Measurements from ENCODE around the gene DCUN1D1.

DNA sequence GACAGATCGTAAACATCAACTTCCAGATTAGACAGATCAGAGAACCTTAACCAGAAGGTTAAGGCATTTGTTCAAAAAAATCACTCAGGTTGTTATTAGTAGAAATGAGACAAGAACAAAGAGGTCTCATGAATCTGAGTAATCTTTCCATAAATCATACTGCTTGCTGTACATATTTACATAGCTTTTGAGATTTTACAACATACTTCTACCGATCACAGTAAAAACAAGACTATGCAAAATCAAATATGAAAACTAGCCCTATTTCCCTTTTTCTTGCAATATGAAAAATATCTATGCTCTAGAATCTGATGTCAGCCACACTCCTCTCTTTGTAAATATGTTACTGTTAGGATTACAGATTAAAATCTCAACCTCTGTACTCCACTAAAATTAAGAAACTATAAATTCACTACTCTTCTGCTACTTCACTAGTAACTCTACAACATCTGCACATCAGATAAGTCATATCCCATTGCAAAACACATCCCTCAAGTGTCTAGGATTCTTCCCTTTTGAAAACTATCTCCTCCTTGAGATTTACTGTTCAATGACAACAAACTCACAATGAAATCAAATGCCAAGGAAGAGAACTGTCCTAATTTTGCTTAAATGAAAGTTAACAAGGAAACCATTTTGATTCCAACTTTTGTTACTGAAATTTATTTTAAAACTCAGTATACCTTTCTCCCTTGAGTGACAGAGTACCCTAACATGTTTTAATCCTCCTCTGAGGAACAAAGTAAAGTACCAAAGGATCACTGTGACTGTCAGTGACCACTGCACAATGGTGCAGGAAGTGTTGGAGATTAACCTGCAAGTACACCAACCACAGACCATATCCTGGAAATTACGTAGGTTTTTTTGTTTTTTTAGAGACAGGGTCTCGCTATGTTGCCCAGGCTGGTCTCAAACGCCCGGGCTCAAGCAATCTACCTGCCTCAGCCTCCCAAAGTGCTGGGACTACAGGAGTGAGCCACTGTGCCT, 12.8 kb downstream of the DCUN1D1 start:
- TF ChIP-seq, protein P1, sequence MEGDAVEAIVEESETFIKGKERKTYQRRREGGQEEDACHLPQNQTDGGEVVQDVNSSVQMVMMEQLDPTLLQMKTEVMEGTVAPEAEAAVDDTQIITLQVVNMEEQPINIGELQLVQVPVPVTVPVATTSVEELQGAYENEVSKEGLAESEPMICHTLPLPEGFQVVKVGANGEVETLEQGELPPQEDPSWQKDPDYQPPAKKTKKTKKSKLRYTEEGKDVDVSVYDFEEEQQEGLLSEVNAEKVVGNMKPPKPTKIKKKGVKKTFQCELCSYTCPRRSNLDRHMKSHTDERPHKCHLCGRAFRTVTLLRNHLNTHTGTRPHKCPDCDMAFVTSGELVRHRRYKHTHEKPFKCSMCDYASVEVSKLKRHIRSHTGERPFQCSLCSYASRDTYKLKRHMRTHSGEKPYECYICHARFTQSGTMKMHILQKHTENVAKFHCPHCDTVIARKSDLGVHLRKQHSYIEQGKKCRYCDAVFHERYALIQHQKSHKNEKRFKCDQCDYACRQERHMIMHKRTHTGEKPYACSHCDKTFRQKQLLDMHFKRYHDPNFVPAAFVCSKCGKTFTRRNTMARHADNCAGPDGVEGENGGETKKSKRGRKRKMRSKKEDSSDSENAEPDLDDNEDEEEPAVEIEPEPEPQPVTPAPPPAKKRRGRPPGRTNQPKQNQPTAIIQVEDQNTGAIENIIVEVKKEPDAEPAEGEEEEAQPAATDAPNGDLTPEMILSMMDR (IDR thresholded peaks at IDR 0.05): no peak
- TF ChIP-seq EP300 (IDR thresholded peaks at IDR 0.05): no peak
- no peak for TF ChIP-seq POLR2A (IDR thresholded peaks at IDR 0.05)

Measured in tibial nerve (tissue), 4 donors.